Fibroblast of skin of left biceps (primary cell): ENCODE data around the gene TRERF1.
"Not testable (repeated sequence)": the region's sequence is repeated elsewhere in the genome, so short reads cannot be mapped to it uniquely, and the experiment has no call there.

ENCODE experiments used
- DNase-seq, 2 experiments: peaks; one replicate each; pipeline ENCODE4 v3.0.0-alpha.2; 2013; ENCODE audit warnings: low read depth in 2 of 2

The TRERF1 gene

GRCh38 chr6:42336431-42336830 is 115.3 kb downstream of the TRERF1 start:
- DNase-seq = no peak

GRCh38 chr6:42335896-42336295 is 115.8 kb downstream of the TRERF1 start:
- DNase-seq = no peak

GRCh38 chr6:42334870-42335269 is 116.9 kb downstream of the TRERF1 start:
- DNase-seq = no peak

- DNase-seq = no peak
Observed at GRCh38 chr6:42333612-42334011, 118.1 kb downstream of the TRERF1 start.

- no peak for DNase-seq
Observed at GRCh38 chr6:42332916-42333315, 118.8 kb downstream of the TRERF1 start.

GRCh38 chr6:42331019-42331418 is 120.7 kb downstream of the TRERF1 start:
- DNase-seq = no peak

- DNase-seq = no peak
Observed at GRCh38 chr6:42326248-42326647, 125.5 kb downstream of the TRERF1 start.

GRCh38 chr6:42324656-42325324 is 126.9 kb downstream of the TRERF1 start:
- DNase-seq = not testable (repeated sequence)

GRCh38 chr6:42322676-42323075 is 129.1 kb downstream of the TRERF1 start:
- DNase-seq = no peak

GRCh38 chr6:42321976-42322375 is 129.8 kb downstream of the TRERF1 start:
- DNase-seq = no peak

GRCh38 chr6:42320762-42321161 is 131.0 kb downstream of the TRERF1 start:
- DNase-seq = no peak

GRCh38 chr6:42318480-42318879 is 133.2 kb downstream of the TRERF1 start:
- no peak for DNase-seq

- DNase-seq = no peak
Observed at GRCh38 chr6:42316981-42317380, 134.7 kb downstream of the TRERF1 start.

- peak; percentile 84 to 86 for DNase-seq
Observed at GRCh38 chr6:42315991-42316970, 135.4 kb downstream of the TRERF1 start.

GRCh38 chr6:42315259-42315990 is 136.3 kb downstream of the TRERF1 start:
- no peak for DNase-seq

GRCh38 chr6:42314571-42315258 is 137.0 kb downstream of the TRERF1 start:
- no peak for DNase-seq

- DNase-seq = no peak
Observed at GRCh38 chr6:42313941-42314570, 137.7 kb downstream of the TRERF1 start.

GRCh38 chr6:42313038-42313437 is 138.7 kb downstream of the TRERF1 start:
- no peak for DNase-seq

GRCh38 chr6:42307141-42307470 is 144.6 kb downstream of the TRERF1 start:
- DNase-seq = no peak

GRCh38 chr6:42306439-42307140 is 145.1 kb downstream of the TRERF1 start:
- DNase-seq = no peak
